Esophagus squamous epithelium (tissue), 4 donors: ENCODE data around the gene ST7.

Source experiments
- POLR2A ChIP-seq, 4 donors: fragments of 450-650 bp; IDR thresholded peaks; one replicate each; pipeline ENCODE4 v1.6.1; 2017; ENCODE audit warnings: antibody characterized with exemption in 4 of 4, mild to moderate bottlenecking in 4 of 4, moderate library complexity in 3 of 4
- TF ChIP-seq, protein P1 (sequence below), 6 experiments: fragments of 450-650 bp in 4 of 6; fragments of 200-600 bp in 2 of 6; sonication (generic) in 2 of 6; IDR thresholded peaks; one replicate each; pipeline ENCODE4 v1.5.1; 2016 to 2019; ENCODE audit warnings: antibody characterized with exemption in 6 of 6, mild to moderate bottlenecking in 4 of 6, moderate library complexity in 4 of 6

GRCh38 chr7:117036053-117036669 is 82.9 kb downstream of the ST7 start:
- TF ChIP-seq, protein P1, sequence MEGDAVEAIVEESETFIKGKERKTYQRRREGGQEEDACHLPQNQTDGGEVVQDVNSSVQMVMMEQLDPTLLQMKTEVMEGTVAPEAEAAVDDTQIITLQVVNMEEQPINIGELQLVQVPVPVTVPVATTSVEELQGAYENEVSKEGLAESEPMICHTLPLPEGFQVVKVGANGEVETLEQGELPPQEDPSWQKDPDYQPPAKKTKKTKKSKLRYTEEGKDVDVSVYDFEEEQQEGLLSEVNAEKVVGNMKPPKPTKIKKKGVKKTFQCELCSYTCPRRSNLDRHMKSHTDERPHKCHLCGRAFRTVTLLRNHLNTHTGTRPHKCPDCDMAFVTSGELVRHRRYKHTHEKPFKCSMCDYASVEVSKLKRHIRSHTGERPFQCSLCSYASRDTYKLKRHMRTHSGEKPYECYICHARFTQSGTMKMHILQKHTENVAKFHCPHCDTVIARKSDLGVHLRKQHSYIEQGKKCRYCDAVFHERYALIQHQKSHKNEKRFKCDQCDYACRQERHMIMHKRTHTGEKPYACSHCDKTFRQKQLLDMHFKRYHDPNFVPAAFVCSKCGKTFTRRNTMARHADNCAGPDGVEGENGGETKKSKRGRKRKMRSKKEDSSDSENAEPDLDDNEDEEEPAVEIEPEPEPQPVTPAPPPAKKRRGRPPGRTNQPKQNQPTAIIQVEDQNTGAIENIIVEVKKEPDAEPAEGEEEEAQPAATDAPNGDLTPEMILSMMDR (IDR thresholded peaks at IDR 0.05) = no peak
- no peak for TF ChIP-seq POLR2A (IDR thresholded peaks at IDR 0.05)
